Gastrocnemius medialis (tissue), 4 donors: ENCODE data around the gene TNFAIP8L1.

ENCODE experiments used
- POLR2A ChIP-seq, 2 donors: fragments of 450-650 bp; IDR thresholded peaks; one replicate each; pipeline ENCODE4 v1.6.1; 2017; ENCODE audit warnings: antibody characterized with exemption in 2 of 2, mild to moderate bottlenecking in 2 of 2, moderate library complexity in 2 of 2
- TF ChIP-seq, protein P1 (sequence below), 5 experiments: fragments of 450-650 bp in 3 of 5; fragments of 200-600 bp in 2 of 5; sonication (generic) in 2 of 5; IDR thresholded peaks in 4 of 5; conservative IDR thresholded peaks in 1 of 5; 1 replicate in 4 of 5; 2 replicates in 1 of 5; pipeline ENCODE4 v1.5.1; 2016 to 2019; ENCODE audit warnings: antibody characterized with exemption in 5 of 5, mild to moderate bottlenecking in 3 of 5, moderate library complexity in 3 of 5

DNA sequence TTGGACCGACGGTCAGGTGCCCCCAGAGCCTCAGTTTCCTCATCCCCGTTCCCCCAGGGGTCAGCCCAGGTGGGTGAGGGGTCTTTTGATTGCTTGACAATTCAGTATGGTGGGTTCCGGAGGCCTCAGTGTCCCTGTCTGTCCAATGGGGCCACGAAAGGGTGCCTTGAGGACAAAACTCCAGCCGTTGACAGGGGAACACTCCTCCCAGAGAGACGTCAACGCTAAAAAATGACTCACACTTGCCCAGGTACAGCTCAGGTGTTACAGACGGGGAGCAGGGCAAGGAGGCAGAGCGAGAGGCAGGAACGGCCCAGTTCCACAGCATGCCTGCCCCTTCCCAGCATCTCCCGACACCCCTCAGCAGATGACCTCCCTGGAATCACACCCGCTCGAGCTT is 1.8 kb downstream of the TNFAIP8L1 start:
- TF ChIP-seq POLR2A (IDR thresholded peaks at IDR 0.05) = no peak
- TF ChIP-seq, protein P1, sequence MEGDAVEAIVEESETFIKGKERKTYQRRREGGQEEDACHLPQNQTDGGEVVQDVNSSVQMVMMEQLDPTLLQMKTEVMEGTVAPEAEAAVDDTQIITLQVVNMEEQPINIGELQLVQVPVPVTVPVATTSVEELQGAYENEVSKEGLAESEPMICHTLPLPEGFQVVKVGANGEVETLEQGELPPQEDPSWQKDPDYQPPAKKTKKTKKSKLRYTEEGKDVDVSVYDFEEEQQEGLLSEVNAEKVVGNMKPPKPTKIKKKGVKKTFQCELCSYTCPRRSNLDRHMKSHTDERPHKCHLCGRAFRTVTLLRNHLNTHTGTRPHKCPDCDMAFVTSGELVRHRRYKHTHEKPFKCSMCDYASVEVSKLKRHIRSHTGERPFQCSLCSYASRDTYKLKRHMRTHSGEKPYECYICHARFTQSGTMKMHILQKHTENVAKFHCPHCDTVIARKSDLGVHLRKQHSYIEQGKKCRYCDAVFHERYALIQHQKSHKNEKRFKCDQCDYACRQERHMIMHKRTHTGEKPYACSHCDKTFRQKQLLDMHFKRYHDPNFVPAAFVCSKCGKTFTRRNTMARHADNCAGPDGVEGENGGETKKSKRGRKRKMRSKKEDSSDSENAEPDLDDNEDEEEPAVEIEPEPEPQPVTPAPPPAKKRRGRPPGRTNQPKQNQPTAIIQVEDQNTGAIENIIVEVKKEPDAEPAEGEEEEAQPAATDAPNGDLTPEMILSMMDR (IDR thresholded peaks at IDR 0.05 in 4 of 5, conservative IDR thresholded peaks at IDR 0.05 in 1 of 5) = no peak
